Measurements from ENCODE around the gene CARS2.
"Not testable (repeated sequence)": the region's sequence is repeated elsewhere in the genome, so short reads cannot be mapped to it uniquely, and the experiment has no call there.

Gene CARS2

DNA sequence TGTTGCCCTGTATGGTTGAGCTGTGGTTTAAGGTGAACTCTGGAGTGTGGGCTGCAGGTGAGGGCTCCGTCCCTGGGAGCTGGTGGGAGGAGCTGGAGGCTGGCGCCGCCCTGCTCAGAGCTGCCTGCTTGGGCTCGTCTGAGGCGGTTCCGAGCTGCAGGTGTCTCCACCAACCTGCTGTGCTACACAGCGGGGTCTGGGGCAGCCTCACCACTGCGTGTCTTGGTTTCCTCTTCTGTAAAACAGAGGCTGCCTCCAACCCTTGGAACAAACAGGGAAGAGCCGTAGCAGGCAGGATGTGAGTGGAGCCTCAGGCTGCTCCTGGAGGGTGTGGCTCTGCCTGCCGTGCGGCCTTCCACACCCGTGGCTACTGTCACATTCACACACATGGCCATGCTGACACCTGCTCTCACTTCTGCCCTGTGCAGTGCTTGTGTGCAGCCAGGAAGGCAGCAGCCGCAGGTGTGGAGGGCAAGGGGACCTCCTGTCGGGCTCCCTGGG lies 69.2 kb downstream of the CARS2 start:
- no peak for DNase-seq

DNA sequence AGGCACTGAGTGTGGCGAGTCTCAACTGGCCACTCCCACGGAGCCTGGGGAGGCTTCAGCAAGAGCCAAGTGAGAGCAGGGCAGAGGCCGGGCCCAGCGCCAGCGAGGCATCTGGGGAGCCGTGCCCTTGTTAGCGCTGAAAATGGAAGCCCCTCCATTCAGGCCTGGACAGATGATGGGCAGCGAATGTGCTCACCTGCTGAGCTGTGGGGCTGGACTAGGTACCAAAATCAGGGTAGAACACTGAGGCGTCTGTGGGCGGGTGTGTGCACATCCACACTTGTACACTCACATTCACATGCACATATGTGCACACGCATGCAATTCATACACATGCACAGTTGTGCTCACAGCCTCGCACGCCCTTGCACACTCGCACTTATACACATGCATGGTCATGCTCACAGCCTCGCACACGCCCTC lies 69.9 kb downstream of the CARS2 start:
- no peak for DNase-seq

DNA sequence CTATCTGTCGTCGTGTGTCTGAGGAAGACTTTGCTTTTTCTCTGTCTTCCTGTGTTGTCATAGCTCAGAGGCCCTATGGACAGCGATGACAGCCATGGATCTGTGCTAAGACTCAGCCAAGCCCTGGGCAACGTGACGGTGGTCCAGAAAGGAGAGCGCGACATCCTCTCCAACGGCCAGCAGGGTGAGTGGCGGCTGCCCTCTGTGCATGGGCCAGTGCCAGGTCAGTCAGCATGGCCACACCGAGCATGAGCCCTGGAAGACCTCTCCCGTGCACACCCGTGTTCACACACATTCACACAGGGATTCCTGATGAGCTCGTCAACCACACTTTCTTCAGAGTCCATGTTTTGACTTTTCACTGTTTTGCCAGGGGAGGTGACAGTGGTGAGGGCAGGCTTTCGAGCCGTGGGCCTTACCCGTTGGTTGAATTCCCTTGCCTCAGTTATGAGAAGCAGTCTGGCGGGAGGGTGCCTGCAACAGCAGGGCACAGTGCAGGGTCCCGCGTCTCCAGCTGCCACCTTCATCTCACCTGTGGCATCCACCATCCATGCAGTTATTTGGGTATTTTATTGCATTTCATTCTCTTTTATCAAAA lies 70.4 kb downstream of the CARS2 start:
- DNase-seq: no peak

DNA sequence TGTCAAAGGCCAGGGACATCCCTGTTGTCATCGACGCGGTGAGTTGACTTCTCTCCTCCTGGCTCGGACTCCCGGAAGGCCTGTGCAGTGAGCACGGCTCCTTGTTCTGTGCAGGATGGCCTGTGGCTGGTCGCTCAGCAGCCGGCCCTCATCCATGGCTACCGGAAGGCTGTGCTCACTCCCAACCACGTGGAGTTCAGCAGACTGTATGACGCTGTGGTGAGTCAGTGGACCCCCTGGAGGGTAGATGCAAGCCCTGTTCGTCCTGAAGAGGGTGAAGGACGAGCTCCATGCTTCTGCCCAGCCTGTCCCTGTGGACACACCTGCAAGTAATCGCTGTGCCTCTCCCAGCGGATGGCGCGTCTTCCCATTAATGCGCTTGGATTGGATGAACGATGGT lies 71.4 kb downstream of the CARS2 start:
- no peak for DNase-seq

DNA sequence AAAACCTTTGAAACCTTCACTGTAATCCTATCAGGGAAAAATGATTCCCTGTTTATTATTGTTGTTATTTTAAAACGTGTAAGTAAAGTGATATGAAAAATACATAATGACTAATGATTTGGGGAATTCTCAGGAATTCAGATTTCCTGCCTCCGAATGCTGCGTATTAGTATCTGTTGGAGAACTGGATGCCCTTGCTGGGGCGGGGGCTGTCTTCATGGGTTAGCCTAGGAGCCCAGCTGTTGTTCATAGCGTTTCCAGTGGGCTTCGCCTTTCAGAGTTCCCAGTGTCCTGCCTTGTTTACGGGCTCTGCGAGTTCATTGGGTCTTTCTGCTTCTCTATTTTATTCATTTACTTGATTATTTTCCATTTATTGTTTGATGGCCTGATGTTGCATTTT lies 72.1 kb downstream of the CARS2 start:
- no peak for DNase-seq

DNA sequence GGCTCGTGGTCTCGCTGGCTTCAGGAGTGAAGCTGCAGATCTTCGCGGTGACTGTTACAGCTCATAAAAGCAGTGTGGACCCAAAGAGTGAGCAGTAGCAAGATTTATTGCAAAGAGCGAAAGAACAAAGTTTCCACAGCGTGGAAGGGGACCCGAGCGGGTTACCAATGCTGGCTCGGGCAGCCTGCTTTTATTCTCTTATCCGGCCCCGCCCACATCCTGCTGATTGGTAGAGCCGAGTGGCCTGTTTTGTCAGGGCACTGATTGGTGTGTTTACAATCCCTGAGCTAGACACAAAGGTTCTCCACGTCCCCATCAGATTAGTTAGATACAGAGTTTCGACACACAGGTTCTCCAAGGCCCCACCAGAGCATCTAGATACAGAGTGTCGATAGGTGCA lies 73.7 kb downstream of the CARS2 start:
- DNase-seq: not testable (repeated sequence)

DNA sequence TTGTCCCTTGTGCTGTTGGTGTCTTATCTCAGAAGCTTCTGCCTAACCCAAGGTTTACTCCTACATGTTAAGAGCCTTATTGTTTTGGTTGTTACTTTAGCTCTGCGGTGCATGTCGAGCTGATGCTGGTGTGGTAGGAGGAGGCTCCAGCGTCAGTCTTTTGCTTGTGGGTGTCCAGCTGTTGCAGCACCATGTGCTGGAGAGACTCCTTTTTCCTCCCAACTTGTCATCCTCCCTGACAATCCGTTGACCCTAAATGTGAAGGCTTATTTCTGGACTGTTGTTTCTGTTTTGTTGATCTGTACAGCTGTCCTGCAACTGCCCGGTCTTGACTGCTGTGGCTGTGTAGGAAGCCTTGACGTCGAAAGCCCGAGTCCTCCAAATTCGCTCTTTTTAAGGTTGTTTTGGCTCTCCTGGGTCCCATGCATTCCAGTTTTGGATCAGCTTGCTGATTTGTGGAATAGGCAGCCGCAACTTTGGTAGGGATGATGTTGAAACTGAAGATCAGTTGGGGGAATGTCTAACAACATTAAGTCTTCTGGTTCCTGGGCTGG lies 75.3 kb downstream of the CARS2 start:
- DNase-seq: no peak

DNA sequence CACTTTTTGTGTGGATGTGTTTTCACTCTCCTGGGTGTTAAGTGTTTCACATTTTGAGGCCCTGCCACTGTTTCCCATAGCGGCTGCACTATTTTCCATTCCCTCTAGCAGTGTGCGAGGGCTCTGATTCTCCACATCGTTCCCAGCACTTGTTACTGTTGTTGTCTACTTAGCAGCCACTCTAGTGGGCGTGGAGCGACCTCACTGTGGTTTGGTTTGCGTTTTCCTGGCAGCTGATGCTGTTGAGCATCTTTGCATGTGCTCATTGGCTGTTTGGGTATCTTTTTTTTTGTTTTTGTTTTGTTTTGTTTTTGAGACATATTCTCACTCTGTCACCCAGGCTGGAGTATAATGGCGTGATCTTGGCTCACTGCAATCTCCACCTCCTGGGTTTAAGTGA lies 76.2 kb downstream of the CARS2 start:
- no peak for DNase-seq

DNA sequence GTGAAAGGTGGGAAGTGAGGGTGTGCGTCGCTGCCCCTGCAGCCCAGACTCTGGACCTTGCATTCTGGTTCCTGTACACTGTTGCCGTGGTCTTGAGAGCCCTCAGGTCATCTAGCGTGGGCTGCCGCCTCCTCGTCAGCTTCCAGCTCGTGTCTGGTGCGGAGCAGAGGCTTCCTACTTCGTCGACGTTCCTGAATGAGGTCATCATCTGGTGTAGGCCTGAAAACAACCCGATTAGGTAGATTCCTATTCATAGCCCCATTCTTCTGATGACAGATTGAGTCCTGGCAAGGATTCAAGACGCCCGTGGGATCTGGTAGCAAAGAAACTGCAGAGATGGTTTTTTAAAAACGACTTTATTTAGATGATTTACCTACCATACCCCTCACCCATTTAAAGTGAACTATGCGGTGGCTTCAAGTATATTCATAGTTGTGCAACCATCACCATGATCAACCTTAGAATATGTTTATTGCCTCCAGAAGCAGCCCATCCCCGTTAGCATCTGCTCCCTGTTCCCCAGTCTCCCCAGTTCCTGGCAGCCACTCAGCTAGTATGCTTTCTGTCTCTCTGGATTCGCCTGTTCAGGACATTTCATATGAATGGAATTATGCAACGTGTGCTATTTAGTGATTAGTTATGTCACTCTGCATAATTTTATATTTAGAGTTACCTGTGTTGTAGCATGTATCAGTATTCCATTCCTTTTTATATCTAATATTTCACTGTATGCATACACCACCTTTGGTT lies 76.8 kb downstream of the CARS2 start:
- DNase-seq: no peak

DNA sequence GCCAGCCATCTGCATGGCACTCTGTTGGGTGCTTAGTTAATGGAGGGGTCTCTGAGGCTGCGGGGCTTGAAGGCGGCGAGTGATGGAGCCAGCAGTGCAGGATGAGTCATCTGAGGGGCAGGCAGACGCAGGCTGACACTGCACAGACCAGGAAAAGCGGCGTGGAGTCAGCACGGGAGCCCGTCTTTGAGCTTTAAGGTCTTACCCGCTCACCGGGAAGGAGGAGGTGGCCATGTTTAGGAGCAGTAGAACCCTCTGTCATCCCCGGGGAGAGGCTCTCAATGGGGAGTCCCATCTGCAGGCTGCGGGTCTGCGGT lies 77.5 kb downstream of the CARS2 start:
- no peak for DNase-seq

DNA sequence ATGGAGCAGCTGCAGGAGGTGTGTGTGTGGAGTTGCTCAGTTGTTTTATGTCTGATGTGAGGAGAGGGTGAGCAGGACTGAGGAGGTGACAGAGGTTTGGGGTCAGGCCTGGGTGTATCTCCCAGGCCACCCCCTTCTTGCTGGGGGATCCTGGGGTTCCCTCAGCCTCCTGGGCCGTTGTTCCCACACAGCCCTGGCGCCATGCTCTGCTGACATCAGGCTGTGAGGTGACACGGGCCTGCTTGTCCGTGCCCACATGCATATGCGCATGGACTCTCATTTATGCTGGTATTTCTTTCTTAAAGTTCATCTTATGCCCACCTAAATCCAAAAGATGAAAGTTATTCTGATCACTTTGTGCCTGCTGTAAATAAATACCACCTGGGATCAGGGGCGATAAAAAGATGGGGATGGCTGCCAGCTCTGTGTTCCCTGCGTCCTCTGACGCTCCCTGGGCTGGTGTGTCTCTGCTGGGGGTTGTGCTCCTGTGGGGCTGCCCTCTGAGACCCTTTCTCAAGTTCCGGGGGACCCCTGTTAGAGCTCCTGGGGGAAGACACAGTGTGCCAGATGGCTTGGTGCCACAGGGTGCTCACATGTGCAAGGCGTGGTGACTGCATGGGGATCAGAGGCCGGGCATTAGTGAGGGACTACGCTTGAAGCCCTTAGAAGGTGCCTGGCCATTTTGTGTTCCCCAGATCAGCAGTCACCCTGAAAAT lies 78.0 kb downstream of the CARS2 start:
- no peak for DNase-seq

DNA sequence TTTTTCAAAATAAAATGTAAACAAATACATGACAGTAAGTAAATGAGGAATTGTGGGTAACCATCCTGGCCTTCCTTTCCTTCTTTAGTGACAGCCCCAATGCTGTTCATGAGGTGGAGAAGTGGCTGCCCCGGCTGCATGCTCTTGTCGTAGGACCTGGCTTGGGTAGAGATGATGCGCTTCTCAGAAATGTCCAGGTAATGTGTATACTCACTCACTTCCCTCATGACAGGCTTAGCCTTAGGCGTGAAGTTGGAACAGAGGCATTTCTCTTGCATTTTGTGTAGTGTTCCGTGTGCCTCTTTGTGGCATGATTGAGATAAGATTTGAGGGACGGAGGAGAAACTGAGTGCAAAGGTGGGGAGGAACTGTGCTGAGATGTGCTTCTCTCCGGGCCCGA lies 78.6 kb downstream of the CARS2 start:
- DNase-seq: no peak

DNA sequence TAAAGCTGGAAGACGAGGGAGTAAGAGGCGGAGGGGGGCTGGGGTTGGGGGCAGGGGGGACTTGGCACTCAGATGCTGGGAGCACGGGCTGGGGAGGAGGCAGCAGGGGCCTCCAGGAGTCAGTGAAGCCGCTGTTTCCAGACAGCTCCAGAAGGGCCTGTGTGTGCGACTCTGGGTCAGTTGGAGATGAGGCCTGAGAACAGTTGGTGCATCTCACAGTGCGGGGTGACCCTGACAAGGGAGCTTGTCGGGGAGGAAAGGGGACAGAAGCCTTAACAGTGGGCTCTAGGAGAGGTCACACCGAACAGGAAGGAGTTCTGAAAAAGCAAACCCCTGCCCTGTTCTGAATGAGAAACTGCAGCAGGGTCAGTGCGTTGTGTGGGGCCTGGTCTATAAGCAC lies 79.4 kb downstream of the CARS2 start:
- no peak for DNase-seq

DNA sequence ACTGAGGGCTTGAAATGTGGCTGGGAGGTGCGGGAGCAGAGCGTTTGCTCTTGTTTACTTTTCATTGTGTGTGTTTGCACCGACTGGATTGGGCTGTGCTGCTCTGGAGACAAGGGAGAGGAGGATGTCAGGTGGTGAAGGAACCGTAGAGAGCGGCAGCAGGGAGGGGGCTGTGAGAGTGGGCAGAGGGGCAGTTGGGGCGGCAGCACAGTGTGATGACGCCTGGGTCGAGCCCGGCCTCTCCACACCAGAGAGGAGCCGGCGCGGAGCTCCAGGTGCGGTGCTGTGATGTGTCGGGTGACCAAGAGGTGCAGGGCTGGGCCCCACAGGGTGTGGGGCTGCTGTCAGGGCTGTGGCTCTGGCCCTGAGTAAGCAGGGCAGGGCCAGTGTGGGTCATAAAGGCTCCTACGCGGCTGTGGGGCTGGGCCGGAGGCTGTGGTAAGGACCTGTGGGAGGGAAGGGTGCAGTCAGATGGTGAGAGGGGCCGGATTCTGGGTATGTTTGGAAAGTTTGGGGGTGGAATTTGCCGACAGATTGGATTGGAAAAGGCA lies 80.1 kb downstream of the CARS2 start:
- no peak for DNase-seq

DNA sequence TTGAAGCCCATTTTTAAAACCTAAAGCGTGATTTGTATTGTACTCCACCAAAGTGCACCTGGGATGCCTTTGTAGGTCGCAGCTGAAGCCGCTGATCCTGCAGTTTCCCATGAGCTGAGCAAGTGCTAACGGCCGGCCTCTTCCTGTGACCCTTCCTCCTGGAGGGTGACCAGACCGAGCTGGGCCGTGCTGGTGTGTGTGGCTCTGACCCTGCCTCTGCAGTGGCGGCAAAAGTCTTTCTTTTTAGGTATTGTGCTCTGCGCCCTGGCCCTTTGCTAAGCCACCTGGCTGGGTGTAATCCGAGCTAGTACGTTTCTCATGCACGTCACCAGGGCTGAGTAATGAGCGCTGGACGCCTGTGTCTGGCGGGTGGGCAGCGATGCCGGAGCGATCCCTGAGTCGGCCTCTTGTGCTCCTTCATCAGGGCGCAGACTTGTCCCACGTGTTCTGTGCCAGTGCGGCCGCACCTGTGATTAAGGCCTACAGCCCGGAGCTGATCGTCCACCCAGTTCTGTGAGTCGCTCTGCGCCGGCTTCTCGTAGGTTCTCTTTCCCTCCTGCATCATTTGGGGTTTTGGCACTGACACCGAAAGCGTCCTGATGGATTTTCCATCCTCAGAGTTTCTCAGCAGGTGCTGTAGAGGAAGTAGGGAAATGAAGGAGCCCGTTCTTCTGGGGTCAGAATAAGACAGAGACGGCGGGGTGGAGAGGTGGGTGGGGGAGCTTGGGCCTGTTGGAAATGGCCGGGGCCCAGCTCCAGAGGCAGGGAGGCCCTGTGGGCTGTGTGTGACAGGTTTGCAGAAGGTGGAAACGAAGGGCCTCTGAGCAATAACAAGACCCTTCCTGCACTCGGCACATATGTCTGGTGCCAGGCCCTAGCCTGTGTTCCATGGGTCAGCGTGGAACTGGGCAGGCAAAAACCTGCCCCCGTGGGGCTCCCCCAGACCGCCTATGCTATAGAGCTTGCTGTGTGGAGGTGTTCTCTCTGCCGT lies 80.9 kb downstream of the CARS2 start:
- no peak for DNase-seq

DNA sequence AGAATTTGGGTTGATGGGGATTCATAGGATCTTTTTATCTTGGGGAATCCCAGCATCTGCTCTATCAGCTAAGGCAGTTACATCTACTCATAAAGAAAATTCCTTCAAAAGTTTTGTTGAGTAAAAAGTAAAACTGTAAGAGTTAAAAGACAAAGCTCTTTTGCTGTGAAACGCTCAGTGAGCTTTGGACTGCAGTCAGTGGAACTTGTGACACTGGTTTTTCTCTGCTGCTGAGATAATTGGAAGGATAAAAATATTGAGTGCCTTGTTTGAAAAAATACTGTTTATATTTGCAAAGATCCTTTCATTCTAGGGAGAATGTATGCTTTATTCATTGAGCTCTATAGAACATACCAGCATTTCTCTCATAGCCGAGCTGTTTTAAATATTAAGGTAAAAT lies 85.3 kb downstream of the CARS2 start:
- DNase-seq: no peak

DNA sequence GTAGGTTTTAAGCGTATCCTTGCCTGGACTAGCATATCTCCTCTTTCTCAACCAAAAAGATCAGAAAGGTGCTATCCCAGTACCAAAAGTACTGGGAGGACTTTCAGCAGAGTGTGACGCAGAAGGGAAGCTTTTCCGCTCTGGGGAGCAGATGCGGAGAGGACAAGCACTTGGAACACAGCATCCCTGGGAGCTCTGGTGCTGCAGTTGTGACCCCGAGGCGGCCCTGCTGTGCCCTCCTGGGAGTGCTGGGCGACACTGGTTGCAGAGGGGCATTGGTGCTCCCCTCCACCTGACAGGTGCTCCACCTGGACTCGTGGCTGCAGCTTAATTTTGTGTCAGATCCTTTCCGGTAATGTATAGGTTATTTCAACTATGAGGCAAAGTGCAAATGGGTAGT lies 87.1 kb downstream of the CARS2 start:
- no peak for DNase-seq

DNA sequence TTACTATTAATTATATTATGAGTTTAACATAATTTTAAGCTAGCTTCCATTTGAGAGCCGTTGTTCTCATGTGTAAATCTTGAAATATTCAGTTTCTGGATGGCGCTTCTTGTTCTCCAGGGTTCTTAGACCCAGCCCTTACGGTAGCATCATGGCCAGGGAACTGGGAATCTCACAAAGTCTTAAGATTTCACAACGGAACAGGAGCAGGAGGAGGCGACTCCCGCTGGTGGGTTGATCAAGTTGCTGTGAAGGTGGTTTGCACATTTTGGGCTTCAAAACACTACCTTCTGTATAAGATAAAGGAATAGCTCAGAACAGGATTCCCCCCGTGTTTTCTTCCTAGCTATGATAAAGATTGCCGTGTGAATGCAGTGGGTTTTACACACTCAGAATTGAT lies 87.7 kb downstream of the CARS2 start:
- DNase-seq: no peak

DNA sequence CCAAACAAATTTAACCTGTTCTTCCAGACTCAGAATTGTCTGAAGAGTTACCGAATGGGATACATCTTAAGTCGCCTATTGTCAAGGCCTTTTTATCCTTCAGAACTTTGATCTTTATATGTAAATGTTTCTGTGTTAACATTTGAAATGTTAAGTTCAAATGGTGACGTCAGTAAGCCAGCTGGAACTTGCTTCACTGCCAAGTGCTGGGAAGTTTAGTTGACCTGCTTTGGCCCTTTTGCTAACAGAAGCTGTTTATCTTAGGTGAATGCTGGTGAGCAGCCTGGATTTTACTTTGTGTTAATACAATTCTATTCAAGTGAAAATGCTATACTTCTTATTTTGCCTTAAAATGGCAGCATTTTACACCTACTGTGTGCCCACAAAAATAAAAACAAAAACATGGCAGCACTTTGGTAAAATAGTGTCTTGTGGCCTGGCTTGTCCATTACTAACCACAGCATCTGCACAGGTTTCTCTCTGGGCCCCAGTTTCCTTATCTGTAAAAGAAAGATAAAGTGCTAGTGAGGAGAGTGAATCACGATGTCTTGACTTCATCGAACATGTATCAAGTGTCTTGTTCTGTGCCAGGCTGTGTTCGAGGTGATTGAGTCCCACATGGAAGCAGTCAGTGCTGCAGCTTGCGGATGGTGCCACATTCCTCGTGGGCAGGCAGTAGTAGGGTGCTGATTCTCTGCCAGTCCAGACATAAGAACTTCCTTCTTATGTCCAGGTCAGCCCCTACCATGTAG lies 88.4 kb downstream of the CARS2 start:
- DNase-seq: no peak

DNA sequence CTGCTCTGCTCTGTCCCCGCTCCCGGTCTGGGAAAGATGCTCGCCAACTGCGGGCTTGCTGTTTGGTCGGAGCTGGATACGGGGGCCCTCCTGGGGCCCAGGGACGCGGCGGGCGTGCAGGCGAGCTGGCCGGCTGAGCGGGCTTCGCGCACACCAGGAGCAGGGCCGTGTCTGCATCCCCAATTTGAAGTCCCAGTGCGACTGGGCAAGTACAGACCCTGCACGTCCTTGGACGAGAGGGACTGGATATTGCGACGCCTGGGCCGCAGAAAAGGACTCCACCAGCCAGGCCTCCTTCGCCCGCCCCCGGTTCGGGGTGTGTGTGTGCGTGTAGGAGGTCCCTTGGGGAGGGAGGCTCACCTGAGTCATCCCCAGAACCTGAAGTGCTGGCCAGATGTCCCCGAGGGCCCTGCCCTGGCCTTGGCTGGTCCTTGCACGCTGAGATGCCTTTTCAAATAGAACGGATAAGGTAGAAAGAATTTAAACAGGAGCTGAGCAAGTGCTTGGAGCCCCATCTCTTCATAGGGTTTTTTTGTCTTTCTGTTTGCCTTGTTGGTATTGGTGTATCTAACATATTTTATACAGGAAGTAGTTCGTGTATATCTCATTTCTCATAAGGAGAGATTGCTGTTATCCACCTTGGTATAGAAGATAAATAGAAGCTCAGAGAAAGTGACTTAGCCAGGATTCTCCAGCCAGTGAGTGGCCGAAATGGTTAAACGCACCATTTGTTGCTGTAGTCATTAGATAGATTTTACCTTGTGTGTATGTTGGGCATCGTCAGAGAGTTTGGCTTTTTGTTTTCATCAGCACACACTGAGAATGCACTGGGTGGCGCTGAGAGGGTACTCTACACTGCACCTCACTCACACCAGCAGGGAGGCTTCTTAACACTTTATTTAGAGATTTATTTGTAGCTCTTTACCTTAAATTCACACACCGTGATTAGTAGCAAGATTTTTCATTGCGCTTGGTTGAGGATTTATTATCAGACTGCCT lies 89.5 kb downstream of the CARS2 start:
- DNase-seq: no peak

Measured in NCI-H446 (cell line).